EL (cell line): ENCODE results near the gene MTRF1.
"Not testable (repeated sequence)": the region's sequence is repeated elsewhere in the genome, so short reads cannot be mapped to it uniquely, and the experiment has no call there.

Experiments used
- DNase-seq: peaks from one replicate; pipeline ENCODE4 v3.0.0-alpha.2; 2016

The MTRF1 gene

GRCh38 chr13:41263261-41263971 is at the start of gene MTRF1:
Gene MTRF1 (minus strand): TSS chr13:41263576. CDS start chr13:41260907, 2,669 bp downstream.
- peak; percentile 79 for DNase-seq

GRCh38 chr13:41313117-41313516 is 49.7 kb upstream of the MTRF1 start:
- no peak for DNase-seq

GRCh38 chr13:41312176-41312500 is 48.8 kb upstream of the MTRF1 start:
- DNase-seq = peak; percentile 69

DNA sequence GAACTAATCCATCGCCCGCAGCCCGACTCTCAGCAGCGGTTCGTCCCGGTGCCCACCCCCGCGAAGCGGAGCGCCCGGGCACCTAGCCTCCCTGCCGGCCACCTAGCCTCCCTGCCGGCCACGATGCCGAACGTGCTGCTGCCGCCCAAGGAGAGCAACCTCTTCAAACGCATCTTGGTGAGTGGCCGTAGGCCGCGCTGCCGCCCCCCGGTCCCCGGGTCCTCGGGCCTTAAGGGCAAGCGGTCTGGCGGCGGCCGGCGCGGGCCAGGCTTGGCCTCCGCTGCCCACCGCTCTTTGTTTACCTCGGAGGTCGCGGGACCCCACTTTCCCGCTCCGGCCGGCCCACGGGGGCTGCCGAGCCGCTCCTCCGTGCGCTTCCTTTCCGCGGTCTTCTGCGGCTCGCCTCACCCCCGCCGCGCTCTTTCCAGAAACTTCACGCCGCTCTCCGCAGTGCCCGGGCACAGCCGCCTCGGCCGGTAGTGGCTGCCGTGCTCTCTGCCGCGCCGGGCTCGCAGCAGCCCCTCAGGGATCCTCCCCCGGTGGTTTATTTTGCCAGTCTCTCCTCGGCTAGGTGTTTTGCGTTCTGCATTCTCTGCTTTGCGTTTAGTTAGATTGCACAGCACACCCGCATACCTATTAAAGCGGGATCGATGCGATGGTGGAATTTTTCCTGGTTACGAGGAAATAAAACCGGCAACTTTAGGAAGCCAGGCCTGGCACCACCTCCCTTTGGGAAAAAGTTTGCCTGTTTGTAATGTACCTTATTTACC is 48.2 kb upstream of the MTRF1 start:
- peak; percentile 39 for DNase-seq

- DNase-seq = peak; percentile 95
Measured at GRCh38 chr13:41310963-41311405, 47.6 kb upstream of the MTRF1 start, which contains the start of gene NAA16. Gene NAA16 (plus strand): TSS chr13:41311267. CDS start chr13:41311529, 262 bp downstream.

- DNase-seq = no peak
Measured at GRCh38 chr13:41307884-41308640, 44.7 kb upstream of the MTRF1 start.

DNA sequence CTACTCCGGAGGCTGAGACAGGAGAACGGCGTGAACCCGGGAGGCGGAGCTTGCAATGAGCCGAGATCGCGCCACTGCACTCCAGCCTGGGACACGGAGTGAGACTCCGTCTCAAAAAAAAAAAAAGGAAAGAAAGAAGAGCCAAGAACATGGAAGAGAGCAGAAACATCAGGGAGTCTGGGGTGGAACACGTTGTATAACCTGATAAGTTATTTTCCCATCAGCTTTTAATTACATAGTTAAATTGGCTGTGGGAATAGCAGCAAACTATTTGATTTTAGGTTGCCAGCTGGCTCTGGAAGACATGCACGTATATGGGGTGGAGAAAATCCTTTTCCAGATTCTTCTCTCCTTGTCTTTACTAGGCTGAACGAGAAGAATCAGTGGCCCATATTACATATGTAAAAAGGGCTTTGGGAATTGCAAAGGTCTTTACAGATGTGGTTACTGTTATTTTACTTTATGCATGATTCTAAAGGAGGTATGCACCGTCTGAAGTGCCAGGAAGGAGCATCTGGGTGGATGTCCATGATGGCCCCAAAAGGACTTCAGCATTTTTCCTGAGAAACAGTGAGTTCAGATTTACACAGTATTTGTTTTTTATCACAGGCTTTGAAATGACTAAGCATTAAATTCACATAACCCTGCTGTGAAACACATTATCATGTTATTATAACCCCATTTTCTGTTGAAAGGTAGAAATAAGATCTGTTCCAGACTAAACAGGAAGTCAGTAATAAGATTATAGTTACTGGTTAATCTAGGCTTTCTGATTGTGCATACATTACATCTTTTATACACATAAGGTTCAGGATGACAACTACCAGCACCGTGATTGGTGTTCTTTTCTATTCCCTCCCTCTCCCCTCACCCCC is 43.1 kb upstream of the MTRF1 start:
- no peak for DNase-seq

DNA sequence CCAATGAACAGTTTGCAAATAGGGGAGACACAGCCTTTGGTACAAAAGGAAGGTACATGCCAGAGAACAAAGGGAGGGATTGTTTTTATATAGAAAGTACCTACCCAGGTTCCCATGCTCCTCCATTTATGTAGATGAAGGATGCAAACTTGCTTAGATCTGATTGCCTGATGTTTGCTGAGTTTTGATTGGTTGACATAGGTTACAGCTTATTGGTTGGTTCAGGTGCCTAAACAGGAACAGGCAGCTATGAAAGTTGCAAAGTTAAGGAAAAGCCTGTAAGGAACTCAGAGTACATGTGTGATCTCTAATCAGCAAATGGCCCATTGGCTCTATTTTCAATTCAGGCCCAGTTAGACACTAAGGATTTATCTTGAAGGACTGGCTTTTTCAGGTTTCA is 41.2 kb upstream of the MTRF1 start:
- no peak for DNase-seq

DNA sequence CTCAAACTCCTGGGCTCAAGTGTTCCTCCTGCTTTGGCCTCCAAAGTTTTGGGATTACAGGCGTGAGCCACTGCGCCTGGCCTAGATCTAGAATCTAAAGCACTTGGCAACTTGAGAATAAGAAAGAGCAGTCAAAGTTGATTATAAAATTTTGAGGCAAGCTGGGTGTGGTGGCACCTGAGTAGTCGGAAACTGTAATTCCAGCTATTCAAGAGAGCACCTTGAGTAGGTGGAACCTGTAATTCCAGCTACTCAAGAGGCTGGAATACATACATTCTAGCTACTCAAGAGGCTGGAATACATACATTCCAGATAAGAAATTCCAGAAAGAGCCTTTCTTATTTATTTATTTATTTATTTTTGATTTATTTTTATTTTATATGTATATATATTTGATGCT is 39.4 kb upstream of the MTRF1 start:
- DNase-seq = no peak

DNA sequence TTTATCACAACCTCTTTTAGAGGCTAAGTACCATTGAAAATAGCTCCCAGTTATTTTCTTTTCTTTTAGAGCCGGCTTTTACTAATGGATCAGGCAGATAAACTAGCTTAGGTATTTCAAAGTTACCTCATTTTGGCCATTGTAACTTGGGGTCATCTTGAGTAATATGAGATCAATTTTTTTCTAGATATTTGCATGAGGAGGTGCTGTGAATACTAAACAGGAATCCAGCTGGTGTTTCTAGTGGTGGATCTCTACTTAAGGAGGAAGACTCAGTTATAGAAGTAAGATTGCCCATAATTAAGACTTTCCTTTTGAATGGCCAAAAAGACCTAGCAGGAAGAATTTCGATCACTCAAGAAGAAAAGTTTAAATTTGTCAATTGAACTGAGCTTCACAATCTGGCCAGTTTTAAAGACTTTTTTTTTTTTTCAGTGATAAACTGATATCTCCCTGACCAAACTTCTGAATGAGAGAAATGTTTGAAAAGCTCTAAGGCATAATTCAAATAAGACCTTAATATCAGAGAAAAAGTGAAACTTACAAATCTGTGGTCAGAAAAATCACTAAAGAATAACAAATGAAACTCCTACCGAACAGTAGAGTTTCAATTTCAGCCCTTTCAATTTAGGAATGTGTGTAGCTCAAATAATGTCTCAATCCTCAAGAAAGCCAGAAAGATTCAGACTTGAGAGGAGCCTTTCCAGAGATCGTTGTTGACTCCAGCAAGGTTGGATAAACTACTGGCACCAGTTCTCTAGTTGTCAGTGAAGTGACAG is 36.1 kb upstream of the MTRF1 start:
- DNase-seq = no peak

DNA sequence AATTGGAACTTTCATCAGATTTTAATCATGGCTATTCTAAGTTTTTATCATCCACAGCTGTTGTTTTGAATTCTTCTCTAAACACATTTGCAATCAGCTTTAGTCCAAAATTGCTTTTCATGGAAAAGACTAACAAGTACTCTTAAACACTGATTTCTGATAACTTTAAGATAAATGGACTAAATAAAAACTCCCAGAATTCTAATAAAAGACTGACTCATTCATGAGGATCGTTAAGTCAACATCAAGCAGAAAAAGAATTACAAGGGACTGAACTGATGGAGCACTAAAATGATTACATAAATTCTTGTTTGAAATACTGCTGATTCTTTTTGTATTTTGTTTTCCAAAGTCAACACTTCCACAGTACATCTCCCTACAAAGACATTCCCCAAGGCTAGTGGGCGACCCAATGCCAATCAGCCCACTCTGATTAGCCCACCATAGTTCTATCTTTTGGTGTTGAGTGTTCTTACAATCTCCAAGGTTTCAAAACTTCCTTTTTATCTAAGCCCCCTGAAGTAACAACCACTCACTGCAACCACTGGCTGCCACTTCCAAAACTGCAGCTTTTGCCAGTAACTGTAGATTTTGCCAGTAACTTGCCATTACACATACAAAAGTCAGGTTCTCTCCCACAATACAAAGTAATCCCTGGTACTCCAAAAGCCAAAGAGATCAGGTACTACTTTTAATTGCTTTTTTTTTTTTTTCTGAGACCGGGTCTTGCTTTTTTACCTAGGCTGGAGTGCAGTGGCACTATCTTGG is 33.7 kb upstream of the MTRF1 start:
- no peak for DNase-seq

DNA sequence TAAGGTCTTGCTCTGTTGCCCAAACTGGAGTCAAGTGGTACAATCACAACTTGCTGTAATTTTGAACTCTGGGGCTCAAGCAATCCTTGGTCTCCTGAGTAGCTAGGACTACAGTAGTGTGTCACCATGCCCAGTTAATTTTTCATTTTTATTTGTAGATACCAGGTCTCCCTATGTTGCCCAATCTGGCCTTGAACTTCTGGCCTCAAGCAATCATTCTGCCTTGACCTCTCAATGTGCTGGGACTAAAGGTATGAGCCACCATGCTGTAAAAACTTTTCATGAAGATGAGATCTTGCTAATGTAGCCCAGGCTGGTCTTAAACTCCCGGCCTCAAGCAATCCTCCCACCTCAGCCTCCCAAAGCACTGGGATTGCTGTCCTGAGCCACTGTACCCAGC is 32.6 kb upstream of the MTRF1 start:
- DNase-seq = no peak

DNA sequence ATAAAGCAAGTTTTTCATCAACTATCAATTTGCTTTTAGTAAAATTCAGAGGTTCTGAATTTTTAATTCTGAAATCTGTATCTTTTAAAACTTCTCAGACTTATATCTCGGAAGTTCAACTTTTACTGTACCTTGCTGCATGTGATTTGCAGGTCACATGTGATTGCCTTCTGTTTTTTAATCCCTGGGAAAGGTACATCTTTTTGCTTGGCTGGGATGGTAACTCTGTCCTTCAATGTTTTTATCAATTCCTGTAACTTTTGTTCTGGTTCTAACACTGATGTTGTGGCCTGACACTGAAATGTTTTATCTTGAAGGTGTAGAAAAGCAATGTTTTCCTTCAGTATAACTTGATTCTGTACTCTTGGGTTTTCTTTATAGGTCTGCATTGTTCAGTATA is 31.5 kb upstream of the MTRF1 start:
- no peak for DNase-seq

DNA sequence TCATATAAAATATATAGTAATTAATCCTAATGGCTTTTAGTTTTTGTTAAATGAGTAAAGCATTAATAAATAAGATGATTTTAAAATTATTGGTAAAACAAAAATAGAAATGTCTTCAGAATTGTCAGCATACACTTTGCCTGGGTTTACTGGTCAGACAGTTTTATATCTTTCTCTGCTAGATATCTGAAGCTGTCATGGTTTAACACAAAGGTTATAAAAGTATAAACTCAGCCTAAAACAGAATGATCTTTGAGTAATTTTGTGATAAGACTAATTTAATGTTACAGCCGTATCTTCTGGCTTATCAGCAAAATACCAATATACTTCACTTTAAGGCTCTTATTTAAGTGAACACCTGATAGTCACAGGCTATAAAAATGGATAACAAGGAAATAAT is 29.9 kb upstream of the MTRF1 start:
- DNase-seq = no peak

- no peak for DNase-seq
Measured at GRCh38 chr13:41291246-41291645, 27.9 kb upstream of the MTRF1 start.

DNA sequence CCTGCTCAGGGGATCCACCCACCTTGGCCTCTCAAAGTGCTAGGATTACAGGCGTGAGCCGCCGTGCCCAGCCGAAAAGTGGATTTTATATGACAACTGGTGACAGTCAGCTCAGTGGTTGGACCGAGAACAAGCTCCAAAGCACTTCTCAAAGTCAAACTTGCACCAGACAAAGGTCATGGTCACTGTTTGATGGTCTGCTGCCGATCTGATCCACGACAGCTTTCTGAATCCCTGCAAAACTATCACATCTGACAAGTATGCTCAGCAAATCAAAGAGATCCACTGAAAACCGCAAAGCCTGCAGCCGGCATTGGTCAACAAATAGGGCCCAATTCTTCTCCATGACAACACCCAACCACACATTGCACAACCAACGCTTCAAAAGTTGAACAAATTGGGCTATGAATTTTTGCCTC is 26.1 kb upstream of the MTRF1 start:
- DNase-seq = no peak

DNA sequence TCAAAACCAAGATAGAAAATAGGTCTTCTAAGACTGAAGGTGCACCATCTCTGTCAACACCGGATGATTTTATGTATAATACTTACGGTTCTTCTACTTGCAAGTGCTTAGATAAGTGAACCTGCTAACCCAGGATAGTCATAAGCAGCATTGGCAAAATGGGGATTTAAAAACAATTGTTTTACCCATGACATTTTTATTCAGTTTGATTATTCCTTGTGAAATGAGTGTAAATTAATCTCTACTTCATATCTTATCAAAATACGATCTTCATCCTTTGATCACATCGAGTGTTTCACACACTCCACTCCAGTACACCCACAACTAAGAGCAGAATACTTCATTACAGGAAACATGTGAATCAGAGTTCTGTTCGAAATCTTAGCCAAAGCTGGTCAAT is 23.0 kb upstream of the MTRF1 start:
- DNase-seq = no peak

GRCh38 chr13:41284512-41285288 is 21.3 kb upstream of the MTRF1 start:
- DNase-seq = peak; percentile 92

- DNase-seq = no peak
Measured at GRCh38 chr13:41282129-41282571, 18.8 kb upstream of the MTRF1 start.

- not testable (repeated sequence) for DNase-seq
Measured at GRCh38 chr13:41279156-41279555, 15.8 kb upstream of the MTRF1 start.
